Ecto neural progenitor cell (in vitro differentiated cells): ENCODE results near the gene RPL27A.

Source experiments
- DNase-seq: peaks from one replicate; pipeline ENCODE4 v3.0.0-alpha.2; 2018; ENCODE audit warnings: low spot score

Gene RPL27A

DNA sequence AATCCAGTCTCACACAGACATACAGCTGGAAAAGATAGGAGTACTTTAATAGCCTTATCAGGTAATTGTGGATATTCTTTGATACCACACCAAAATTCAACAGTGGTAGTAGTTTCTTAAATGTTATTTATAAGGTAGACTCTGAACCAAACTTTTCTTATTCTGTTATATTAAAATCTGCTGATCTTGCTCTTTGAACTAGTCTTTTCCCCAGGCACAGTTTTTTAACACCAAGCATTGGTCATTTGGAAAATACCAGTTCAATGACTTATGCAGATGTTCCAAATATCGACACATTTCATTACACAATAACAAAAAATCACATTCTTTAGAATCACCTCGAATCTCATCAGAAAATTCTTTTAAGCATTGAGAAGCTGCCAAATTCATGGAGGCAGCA is 7.7 kb upstream of the RPL27A start:
- no peak for DNase-seq

DNA sequence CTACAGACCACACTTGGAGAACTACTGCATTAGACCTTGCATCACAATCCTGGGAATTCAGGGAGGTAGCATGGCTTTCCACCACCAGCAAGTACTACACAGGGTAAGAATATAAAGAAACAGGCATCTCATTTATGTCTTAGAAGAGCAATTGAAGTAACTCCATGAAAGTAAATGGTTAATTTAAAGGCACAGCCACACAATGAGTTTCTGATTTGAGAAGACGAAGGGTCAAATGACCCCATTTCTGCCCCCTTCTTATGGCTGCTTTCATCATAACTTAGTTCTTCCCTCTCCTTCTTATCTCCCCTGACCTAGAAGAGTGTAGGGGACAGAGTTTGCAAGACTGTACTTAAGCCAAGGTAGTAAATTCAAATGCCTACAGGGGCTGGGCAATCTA is 6.1 kb upstream of the RPL27A start:
- no peak for DNase-seq

DNA sequence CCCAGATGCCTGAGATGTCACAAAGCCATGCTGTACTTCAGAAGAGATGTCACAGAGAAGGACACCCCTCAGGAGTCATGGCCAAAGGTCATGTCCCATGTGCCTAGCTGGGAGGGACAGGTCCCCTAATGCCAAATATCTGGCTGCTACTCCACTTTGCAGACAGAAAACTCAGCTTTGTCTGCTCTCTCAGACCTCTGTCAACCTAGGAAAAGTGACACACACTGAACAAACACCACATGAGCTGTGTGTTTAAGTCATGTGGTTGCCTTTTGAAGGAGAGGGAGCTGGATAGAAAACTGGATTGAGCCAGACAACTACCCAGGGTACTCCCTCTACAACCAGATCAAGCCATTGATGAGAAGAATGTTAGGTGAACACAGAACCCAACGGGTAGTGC is 3.6 kb upstream of the RPL27A start:
- DNase-seq: no peak

DNA sequence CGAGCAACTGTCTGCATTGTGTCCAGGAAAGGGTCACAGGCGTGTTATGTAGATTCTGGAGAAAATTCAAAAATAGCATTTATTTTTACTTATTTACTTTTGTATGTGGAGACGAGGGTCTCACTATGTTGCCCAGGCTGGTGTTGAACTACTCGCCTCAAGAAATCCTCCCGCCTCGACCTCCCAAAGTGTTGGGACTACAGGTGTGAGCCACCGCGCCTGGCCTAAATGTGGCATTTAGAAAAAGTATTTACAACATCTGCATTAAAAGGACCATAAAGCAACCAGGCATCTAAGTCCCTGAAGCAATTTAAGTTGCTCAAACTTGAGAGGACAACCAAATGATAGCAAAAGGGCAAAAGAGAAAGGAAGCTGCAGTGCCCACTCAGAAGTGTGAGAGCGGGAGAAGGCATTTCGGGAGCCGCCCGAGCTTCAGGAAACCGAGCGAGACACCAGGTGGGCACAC is 722 bp upstream of the RPL27A start:
- DNase-seq: no peak

DNA sequence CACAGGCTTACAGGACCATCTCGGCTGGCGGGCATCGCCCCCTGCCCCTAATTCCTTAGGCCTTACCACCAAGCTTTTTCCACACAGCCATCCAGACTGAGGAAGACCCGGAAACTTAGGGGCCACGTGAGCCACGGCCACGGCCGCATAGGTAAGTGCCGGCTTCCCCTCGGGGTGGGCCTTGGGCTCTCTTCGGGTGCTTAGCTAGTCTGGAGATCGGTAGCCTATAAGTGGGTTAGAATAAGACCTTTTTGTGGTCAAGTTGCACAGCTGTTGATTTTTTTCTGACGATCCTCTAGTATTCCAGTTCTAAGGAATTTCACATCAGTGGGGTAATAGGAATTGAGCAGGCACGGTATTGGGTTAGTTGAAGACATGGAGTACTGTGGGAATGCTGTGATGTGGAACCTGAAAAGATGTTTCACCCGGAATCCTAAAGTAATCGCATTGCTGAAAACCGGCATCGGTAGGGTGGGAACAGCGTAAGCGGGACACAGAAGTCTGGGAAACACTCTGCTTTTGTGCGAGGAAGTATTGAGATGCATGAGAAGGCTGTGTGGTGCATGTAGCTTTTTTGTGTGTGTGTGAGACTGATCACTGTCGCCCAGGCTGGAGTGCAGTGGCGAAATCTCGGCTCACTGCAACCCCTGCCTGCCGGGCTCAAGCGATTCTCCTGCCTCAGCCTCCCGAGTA is 669 bp downstream of the RPL27A start:
- peak; percentile 64 for DNase-seq

DNA sequence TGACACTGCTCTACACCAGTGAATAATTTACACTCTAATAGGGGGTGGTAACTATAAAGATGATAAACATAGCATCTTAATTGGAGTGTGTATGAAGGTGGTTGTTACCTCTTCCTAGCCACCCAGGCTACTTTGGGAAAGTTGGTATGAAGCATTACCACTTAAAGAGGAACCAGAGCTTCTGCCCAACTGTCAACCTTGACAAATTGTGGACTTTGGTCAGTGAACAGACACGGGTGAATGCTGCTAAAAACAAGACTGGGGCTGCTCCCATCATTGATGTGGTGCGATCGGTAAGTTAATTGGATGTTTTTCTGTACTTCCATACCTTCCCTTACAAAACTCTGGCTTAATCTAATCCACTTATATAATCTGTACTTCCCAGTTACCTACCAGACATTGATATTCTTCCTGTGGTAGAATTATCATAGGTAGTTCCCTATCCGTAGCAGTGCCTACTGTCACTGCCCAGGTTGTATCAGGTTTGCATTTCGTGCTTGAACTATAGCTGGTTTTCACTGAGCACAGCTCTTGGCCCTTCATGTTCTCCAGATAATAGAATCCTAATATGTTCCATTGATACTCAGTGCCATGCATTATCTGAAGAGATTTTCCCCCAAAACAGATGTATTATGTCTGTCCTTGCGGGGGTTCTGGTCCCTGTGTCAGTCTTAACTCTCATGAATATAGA is 2.2 kb downstream of the RPL27A start:
- no peak for DNase-seq

DNA sequence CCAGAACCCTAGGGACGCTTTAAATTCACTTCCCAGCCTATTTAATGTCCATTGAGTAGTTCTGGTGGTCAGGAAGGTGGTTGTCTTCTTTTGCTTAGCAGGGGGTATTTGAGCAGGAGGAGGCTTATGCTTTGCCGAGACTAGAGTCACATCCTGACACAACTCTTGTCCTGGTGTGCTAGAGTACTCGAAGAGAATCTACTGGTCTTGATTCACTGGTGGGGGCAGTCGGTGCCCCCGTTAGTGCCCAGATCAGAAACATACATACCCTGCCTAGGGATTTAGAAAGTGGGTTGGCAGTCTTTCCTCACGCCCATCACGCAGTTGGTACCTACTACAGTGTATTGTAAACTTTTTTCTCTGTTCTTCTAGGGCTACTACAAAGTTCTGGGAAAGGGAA is 2.7 kb downstream of the RPL27A start:
- no peak for DNase-seq

DNA sequence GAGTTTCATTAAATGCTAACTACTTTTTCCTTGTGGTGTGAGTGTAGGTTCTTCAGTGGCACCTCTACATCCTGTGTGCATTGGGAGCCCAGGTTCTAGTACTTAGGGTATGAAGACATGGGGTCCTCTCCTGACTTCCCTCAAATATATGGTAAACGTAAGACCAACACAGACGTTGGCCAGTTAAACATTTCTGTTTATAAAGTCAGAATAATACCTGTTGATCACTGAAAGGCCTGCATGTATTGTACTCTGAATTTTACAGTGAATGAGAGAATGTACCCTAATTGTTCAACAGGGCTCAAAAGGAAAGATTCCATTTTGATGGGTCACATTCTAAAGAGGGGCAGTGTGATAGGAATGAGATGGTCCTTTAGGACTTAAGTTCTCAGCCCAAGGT is 3.2 kb downstream of the RPL27A start:
- DNase-seq: no peak

DNA sequence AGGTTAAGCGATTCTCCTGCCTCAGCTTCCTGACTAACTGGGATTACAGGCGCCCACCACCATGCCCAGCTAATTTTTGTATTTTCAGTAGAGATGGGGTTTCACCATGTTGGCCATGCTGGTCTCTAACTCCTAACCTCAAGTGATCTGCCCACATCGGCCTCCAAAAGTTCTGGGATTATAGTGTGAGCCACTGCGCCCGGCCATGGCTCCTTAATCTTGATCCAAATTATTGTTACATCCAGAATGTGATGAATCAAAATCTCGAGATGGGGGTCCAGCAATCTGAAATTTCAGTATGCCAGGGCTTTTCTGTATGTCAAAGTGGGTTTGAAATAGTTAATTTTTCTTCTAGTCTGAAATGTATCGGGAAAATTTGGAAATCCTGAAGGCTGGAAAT is 3.7 kb downstream of the RPL27A start:
- DNase-seq: no peak

DNA sequence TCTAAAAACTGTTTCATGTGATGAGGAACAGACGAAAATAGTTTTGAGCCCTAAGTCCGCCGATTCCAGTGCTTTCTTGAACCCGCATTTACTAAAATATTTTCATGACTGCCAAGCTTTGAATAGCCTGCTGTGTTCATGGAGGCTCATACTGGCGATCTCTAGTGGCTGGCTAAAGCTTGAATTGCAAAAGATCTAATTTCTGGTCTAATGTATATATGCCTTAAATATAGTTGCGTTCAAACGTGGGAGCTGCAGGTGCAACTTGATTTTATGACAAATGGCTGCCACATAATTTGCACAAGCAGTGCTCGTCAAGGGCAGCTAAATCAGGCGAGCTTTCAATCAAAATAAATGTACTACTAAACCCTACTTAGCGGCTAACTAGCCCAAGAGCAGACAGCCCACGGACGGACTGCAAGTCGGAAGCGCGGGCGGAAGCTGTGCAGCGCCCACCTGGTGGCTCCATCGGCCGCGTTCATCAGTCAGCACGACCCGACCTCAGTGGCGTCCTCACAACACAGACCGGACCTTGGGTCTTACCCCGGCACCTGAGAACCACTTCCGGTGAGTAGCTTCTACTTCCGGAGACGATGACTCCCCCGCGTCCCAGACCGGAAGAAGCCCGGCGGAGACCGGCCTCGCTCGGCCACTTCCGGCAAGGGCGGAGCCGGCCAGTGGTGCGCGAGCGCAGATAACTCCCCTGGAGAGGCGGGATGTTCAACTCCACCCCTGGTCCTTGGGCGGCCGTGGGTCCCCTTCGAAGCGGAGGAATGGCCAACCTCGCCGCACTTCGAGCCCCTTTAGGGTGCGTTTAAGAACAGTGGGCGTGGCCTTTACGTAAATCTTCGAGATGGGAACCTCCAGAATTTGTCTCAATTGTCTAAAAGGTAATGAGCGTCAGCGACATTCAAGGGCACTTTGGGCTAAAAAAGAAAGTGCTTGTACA is 6.1 kb downstream of the RPL27A start:
- peak; percentile 97 for DNase-seq

DNA sequence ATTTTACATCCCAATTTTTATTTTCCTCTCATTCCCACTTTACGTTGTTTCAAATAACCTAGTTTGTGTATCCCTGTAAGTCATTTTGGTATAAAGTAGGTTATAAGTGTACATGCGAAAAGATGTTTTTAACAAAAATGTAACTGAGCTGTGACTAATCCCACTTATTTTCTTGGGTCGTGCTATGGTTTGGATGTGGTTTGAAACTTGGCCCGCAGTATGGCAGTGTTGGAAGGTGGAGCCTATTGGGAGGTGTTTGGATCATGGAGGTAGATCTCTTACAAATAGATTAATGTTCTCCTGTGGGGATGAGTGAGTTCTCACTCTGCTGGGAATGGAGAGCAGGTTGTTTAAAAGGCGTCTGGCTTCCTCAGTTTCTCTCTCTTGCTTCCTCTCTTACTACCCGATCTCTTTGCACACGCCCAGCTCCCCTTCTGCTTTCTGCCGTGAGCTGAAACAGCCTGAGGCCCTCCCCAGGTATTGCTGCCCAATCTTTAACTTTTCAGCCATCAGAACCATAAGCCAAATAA is 7.2 kb downstream of the RPL27A start:
- DNase-seq: no peak

DNA sequence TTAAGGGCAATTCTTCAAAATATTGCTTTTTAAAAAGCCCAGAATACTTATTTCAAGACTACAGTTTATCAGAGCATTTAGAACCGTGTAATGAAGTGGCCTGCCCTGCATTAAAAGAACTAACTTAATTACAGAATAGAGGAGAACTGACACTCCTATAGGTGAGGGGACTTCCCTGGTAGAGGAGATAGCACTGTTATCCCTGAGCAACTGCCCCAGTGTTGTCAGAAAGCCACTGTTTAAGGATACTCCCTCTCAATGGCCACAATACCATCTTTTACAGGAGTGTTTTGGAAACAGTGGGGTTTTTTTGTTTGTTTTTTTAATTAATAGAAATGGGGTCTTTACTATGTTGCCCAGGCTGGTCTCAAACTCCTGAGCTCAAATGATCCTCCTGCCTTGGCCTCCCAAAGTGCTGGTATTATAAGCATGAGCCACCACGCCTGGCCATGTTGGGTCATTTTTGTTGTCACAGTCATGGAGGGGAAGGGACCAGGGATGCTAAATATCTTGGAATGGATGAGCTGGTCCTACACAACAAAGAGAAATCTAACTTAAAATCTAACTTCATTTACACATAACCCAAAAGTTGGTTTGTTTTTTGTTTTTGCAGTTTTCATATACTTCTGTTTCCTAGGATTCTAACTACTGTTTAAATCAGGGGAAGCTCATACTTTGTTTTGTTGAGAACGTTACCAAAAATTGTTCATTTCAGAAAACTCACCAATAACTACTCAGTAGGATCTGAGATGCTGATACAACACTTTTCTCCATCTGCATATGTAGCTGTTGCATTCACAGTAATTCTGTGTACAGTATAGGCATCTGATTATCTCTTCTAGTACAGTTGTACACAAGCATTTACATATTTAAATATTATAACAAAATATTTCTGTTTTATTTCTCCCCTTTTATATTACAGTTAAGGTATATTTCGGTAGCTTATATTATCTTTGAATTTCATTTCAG is 8.1 kb downstream of the RPL27A start:
- no peak for DNase-seq

DNA sequence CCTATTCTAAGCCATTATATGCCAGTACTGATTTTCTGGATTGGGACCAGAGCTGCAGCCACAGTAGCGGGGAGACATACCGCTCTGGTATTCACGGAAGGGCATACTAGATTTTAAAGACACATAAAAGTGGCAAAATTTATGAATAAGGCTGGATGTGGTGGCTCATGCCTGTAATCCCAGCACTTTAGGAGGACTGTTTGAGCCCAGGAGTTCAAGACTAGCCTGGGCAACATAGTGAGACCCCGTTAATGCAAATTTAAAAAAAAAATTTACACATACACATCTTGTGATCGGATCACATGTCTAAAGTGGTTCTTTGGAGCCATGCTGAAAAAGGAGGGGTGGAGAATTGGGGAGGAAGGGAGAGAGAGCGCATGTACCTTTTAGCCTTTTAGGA is 9.0 kb downstream of the RPL27A start:
- no peak for DNase-seq

DNA sequence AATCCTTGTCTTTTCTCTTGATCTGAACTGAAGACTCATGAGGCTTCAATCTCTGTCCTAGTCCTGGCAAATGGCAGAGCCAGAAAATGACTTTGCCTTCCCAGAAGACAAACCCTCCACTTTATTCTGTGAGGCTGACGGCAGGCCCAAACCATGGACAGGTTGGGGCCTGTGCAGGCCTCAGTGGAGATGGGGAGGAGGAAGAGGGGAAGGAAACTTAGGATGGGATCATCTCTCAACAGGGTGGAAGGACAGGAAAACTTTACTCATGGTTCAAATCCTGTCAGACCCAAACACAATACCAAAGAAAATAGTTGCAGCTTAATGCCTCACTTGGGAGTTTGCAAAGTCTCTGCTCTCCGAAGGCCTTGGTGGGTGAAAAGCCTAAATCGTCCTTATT is 9.8 kb downstream of the RPL27A start:
- no peak for DNase-seq

DNA sequence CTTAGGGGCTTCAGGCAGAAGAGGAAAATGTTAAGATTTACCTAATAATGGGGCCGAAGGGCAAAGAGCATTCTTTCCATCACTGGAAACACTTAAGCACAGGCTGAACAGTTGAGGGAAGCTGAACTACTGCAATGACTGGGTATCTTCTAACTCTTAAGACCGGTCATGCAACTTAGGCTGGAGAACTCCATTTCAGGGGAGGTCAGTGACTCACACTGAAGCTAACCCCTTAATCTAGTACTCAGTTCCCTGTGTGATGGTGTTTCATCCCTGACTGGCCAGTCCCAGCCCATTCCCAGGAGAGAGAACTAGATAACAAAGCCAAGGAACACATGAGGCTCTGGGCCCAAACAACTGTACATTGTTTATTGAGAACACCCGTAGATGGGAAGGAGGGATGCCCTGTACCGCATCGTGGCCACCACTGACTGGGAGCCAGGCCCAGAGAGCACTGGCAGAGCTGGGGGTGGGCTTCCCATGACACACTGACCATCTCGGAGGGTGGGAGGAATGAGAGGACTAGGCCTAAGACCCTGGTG is 10.5 kb downstream of the RPL27A start:
- no peak for DNase-seq

DNA sequence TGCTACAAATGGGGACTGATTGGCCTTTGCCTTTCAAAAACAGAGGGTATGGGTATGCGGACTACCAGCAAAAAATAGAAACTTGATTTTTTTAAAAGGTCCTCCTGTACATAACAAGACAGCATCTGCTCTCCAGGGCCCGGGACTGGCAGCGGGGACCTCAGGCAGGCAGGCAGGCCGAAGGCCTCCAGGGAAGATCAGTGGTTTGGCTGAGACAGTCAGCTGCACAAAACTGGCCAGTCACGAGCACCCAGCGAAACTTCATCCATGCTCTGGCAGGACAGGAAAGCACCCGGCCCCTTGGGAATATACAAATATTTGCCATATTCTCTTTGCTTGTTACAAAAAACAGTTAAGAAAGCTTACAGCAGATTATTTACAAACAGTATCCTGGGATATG is 11.0 kb downstream of the RPL27A start:
- no peak for DNase-seq

DNA sequence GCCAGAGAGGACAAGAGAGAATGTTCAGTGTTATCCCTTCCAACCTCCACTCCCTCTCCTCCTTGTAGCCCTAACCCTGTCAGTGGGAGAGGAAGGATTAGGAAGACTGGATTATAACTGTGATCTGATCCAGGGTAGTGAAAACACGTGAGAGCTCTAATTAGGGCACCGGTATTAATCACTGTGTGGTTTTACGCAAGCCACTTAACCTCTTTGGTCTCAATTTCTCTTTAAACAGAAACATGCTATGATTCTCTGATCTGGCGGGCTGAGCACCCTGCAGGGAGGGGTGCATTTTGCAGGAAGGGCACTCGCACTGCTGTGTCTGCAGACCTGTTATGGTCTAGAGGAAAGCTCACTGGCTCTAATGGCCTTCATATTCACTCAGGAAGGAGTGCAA is 11.5 kb downstream of the RPL27A start:
- no peak for DNase-seq

DNA sequence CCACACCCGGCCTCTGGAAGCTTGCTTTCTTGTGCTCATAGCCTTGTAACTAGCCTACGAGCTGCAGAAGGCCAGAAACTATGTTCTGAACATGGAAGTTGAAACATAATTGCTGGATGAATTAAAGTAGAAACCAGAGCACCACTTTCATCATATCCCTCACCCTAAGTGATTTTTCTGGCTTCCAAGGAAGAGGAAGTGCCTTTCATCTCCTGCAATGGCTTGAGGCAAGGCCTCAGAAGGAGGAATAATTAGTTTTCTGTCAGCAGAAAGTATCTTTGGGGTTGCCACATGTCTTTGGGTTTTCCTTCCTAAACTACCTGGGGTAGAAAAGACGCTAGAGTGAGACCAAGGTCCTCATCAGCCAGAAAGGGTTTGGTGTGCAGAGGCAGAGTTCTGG is 14.5 kb downstream of the RPL27A start:
- no peak for DNase-seq

DNA sequence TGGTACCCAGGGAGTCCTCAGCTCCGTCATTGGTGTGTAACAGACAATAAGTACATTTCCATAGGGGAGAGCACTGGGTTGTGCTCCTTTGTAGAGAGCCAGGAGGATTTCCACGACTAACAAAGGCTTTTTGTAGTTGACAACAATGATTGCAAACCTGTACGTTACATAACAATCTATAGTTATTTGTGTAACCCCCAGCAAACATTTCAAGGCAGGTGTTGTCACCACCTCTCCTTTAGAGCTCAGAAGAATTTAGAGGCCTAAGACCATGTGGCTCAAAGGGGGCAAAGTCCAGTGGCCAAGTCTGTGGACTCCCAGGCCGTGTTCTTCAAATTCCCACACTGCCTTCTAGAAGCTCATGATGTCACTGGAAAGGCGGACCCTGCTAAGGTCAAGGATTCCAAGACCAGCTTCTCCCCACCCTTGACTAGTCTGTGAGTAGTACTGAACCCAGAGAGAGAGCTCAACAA is 15.8 kb downstream of the RPL27A start:
- DNase-seq: no peak

DNA sequence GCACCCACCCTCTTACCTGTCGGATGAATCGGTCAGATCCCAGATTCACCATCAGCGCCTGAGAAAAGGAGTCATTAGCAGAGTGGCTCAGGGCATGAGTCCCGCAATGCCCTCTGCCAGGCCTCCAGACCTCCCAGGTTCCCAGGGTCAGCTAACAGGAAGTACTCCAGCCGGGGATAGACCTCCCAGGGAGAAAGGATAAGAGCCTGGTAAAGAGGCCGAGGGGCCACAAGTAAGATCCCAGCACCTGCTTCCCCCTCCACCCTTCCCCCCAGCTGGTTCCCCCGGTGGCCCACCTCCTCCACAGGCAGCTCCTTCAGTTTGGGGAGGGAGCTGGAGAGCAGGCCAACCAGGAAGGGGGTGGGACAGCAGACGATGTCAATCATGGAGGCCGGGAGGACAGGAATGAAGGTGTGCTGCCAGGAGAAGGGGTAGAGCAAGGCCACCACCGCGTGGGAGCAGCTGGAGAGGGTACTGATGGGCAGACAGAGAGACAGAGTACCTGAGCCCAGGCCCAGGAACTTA is 16.4 kb downstream of the RPL27A start:
- DNase-seq: no peak

DNA sequence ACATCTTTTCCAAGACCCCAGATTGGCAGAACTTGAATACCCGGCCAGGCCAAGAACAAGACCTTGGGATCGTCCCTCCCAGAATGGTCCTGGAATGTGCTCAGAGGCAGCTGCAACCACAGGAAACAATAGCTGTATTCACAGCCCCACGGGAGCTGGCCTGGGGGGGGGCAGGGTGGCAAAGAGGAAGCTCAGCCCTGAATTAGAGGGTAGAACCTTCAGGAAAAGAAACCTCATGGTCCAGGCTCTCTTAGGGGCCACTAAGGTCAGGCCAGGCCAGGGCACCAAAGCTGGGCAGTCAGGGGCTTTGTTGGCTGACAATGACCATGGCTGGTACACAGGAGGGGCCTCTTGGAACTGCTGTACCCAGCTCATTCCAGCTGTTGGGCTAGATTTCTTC is 17.3 kb downstream of the RPL27A start:
- no peak for DNase-seq
